OCI-M2 (cell line): ENCODE measurements around the gene TMEM129.

Experiments used
- DNase-seq: peaks from one replicate; lab custom pipeline; 2025; ENCODE audit not compliant: unreplicated experiment; lab: John Stamatoyannopoulos, UW

TMEM129 gene

DNA sequence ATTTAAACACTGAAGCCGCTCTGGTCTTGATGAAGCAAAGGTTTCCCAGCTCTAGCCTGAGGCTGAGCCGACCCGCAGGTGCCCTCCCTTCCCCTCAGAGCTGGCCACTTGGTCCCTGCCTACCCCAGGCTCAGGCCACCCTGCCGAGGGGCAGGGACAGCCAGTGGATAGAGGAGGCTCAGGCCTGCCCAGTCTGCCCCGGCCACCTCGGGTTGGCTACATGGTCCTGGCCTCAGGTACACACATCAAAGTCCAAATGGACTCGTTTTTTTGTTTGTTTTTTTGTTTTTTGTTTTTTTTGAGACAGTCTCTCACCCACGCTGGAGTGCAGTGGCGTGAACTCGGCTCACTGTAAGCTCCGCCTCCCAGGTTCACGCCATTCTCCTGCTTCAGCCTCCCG lies 24.0 kb upstream of the TMEM129 start:
- no peak for DNase-seq

DNA sequence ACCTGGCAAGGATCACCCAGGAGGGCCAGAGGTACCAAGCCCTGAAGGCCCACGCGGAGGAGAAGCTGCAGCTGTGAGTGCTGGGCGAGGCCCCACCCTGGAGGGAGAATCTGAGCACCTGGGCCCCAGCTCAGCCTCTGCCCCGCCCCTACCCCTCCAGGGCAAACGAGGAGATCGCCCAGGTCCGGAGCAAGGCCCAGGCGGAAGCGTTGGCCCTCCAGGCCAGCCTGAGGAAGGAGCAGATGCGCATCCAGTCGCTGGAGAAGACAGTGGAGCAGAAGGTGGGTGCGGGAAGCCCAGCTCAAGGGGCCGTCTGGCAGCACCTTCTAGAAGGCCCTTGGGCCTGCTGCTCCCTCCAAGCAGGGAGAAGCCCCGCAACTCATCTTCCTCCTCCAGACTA lies 23.4 kb upstream of the TMEM129 start:
- DNase-seq = no peak

DNA sequence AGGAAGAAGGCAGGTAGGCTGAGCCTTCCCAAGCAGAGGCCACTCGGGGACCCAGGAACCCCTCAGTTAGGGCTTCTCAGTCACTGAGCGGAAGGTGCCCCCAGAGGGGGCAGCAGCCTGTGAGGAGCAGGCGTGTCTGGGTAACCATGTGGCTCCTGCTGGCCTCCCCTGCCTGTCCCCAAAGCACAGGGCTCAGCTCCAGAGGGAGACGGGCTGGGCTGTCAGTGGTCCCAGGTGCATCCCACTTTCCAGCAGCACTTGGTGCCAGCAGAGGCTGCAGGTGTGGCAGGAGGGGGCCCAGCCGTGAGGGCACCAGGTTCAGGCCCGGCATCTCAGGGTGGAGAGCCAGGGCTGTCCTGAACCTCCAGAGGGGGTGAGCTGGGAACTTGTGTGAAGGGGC lies 22.9 kb upstream of the TMEM129 start:
- no peak for DNase-seq

- no peak for DNase-seq
Observed at GRCh38 chr4:1743551-1743950, 22.4 kb upstream of the TMEM129 start.

DNA sequence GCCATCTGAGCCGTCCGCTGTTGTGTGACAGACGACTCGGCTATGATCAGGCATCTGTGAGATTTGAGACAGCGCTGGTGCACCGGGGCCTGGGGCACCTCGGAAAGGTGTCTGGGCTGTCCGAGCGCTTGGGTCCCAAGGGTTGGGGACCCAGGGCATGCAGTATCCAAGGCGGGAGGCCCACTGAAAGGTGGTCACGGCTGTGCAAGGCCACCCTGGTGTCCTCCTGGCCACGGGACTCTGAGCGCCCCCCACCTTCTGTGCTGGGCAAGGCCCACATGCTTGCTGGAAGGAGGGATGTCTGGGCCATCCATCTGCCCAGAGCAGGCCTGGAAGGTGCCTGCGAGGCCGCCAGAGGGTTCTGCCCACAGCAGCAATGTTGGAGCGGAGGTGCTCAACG lies 20.1 kb upstream of the TMEM129 start:
- no peak for DNase-seq

DNA sequence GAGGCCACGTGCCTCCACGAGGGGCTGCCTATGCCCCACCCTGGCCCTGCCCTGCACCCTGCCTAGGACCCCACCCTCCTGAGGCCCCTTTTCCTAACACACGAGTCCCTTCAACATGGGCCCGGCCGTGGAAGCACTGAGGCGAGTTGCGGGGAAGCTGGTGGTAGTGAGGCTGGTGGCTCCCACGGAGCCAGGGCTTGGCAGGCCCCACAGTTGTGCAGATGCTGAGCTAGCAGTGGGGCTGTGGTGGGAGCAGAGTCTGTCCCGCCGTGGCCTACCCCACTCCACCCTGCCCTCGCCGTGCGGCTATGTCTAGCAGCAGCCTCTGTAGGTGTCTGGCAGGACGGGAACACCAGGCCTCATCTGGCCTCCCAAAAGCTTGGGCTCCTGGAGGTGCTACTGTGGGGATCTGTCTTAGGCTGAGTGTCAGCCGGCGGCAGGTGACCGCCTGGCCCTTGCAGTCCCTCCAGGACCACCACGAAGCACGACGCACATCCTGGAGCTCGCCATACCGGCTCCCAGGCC lies 19.0 kb upstream of the TMEM129 start:
- DNase-seq = no peak

- DNase-seq = no peak
Observed at GRCh38 chr4:1739358-1739757, 18.2 kb upstream of the TMEM129 start.

- DNase-seq = no peak
Observed at GRCh38 chr4:1738410-1738809, 17.3 kb upstream of the TMEM129 start.

DNA sequence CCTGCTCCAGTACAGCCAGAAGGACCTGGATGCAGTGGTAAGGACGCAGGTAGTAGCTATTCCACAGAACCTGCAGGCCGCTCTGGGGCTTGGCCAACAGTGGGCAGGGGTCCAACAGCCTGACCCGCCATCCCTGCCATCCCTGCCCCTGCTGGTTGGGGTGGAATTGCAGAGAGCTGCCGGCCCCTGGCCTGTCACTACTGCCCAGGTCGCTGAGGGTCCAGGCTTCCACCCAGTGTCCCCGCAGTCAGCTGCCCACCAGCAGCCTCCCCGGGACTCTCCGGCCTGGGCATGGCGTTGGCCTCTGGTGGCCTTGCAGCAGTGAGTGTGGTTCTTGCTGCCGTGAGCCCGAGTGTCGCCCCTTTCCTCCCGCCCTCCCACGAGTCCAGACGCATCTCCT lies 16.5 kb upstream of the TMEM129 start:
- no peak for DNase-seq

DNA sequence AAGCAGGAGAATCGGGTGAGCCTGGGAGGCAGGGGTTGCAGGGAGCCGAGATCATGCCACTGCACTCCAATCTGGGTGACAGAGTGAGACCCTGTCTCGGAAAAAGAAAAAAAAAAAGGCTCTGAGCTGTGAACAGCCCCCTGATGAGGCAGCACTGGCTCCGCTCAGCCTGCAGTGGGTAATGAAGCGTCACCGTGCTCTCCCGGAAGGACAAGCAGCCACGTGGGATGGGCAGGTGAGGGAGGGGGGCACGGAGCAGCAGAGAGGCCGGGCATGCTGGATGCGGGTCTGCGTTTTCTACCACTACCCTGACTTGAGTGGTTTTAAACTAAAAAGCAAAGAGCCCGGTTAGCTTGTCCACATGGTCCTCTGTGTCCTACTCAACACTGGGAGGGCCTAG lies 15.7 kb upstream of the TMEM129 start:
- no peak for DNase-seq

GRCh38 chr4:1735215-1735614 lies 14.1 kb upstream of the TMEM129 start:
- no peak for DNase-seq

DNA sequence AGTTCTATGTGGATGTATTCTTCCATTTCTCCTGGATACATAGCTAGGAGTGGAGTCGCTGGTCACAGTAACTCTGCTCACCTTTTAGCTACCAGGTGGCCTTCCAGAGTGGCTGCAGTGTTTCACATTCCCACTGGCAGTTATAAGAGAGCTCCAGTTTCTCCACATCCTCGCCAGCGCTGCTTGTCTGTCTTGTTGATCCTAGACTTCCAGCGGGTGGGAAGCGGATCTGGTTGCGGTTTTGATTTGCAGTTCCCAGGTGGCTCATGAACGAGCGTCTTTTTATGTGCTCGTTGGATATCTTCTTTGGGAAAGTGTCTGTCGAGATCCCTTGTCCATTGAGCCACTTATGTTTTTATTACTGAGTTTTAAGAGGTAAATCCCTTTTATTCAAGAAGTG lies 11.8 kb upstream of the TMEM129 start:
- DNase-seq = no peak

DNA sequence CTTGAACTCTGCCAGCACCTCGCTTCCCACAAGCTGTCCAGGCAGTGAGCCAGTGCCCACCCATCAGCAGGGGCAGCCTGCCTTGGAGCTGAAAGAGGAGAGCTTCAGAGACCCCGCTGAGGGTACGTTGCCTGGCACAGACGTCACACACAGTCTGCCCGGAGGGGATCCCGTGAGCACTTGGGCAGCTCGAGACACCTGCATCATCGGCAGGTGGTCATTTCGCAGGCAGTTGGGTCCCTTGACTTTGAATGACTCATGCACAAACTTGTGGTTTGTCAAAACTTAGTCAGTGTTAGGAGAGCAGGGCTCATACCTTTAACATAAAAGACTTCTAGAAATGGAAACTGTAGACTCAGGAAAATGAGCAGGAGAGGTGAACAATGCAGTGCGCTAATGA lies 10.1 kb upstream of the TMEM129 start:
- no peak for DNase-seq

DNA sequence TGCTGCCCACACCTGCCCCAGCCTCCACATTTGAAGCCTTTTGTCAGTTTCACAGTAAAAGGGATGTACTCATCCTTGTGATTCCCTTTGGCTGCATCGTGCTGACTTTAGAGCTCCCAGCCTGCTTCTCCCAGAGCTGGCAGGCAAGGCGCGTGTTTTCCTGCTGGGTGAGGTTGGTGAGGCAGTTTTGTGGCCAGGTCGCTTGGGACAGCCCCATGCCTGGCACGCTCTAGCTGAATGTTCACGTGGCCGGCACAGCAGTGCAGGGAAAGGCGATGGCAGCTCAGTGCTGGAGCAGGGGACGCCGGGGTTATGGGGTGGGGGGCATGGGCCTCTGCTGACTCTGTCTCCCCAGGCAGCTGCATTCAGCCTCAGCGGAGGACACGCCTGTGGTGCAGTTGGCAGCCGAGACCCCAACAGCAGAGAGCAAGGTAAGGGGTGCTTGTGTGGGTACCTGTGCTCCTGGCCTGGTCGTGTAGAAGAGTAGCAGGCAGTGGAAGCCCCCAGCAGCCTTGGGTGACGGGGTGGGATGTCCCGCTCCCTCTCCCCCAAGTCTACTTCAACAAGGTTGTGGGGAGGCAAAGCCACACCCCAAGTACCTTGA lies 9.5 kb upstream of the TMEM129 start:
- DNase-seq = no peak

DNA sequence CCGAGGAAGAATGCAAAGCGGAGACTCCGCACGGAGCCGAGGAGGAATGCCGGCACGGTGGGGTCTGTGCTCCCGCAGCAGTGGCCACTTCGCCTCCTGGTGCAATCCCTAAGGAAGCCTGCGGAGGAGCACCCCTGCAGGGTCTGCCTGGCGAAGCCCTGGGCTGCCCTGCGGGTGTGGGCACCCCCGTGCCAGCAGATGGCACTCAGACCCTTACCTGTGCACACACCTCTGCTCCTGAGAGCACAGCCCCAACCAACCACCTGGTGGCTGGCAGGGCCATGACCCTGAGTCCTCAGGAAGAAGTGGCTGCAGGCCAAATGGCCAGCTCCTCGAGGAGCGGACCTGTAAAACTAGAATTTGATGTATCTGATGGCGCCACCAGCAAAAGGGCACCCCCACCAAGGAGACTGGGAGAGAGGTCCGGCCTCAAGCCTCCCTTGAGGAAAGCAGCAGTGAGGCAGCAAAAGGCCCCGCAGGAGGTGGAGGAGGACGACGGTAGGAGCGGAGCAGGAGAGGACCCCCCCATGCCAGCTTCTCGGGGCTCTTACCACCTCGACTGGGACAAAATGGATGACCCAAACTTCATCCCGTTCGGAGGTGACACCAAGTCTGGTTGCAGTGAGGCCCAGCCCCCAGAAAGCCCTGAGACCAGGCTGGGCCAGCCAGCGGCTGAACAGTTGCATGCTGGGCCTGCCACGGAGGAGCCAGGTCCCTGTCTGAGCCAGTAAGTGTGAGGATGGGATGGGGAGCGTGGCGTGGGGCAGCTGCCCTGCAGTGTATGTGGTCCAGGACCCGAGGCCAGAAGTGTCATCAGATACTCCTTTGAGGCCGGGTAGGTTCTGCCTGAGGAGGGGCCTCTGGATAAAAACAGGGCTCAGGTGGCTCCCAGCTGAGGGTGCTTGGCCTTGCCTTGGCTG lies 7.2 kb upstream of the TMEM129 start:
- no peak for DNase-seq

- no peak for DNase-seq
Observed at GRCh38 chr4:1727117-1728031, 6.3 kb upstream of the TMEM129 start.

GRCh38 chr4:1726146-1726934 lies 5.2 kb upstream of the TMEM129 start:
- peak; percentile 5 for DNase-seq

DNA sequence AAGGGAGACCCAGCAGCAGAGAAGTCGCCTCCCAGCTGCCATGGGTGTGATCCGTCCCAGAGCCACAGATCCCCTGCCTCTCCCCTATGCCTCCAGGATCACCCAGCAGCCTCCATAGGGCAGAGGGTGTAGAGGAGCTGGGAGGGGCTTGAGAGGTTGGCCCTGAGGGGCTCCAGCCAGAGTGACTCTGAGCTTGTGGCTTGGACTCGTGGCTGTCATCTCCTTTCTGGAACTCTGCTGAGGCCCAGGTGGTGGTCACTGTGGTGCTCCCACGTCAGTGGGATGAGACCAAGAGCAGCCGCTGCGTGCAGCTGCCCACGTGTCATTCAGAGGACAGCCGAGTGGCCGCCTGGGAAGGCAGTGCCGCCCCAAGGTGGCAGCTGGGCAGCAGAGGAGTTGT lies 4.4 kb upstream of the TMEM129 start:
- no peak for DNase-seq

DNA sequence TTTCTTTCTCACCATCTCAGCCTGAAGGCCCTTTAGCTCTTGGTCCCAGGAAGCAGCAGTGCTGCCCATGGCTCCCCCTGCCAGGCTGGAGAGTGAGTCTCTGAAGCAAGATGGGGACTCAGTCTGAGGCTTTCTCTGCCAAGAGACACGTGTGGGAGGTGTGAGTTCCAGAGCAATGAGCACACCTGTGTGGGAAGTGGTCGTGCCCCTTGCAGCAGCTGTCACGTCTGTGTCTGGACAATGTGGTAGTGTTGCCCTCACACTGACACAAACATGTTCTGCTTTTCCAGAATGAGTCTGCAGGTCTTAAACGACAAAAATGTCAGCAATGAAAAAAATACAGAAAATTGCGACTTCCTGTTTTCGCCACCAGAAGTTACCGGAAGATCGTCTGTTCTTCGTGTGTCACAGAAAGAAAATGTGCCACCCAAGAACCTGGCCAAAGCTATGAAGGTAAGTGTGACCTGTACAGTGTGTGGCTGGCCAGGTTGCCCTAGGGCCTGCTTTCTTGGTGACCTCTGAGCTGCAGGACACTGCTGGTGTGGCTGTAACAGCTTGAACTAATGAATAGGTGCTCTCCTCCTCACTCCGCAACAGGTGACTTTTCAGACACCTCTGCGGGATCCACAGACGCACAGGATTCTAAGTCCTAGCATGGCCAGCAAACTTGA lies 2.1 kb upstream of the TMEM129 start:
- DNase-seq = no peak

DNA sequence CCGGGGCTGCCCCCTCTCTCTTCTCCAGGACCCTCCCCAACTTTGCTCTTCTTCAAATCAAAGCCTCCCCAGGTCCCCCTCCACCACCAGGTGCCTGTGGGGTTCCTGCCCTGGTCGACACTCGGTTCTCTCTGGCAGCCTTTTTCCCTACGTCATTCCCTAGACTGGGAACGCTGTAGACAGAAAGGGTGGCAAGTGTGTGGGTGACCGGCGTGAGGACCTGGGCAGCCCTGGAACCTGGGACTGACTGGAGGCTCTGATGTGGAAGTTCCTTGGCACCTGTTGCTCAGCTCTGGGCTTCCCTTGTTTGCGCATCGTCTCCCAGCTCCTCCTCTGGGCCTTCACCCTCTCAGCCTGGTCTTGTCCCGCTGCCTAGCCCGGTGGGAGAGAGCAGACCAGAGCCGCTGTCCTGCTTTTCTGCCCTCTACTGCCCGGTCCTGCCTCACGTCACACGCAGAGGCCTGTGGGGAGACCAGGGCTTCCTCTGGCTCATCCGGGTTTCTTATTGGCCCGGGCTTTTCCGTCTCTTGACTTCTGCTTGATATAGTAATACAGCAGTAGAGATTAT lies 1.5 kb upstream of the TMEM129 start:
- no peak for DNase-seq
